HG02870 (cell line): ENCODE measurements around the gene WFDC1.

Experiments used
- ATAC-seq: cut with Tn5 transposase; IDR thresholded peaks from one replicate; pipeline ENCODE4 v1.9.1; 2021; ENCODE audit warnings: mild to moderate bottlenecking, moderate library complexity; ENCODE audit not compliant: unreplicated experiment

The WFDC1 gene

DNA sequence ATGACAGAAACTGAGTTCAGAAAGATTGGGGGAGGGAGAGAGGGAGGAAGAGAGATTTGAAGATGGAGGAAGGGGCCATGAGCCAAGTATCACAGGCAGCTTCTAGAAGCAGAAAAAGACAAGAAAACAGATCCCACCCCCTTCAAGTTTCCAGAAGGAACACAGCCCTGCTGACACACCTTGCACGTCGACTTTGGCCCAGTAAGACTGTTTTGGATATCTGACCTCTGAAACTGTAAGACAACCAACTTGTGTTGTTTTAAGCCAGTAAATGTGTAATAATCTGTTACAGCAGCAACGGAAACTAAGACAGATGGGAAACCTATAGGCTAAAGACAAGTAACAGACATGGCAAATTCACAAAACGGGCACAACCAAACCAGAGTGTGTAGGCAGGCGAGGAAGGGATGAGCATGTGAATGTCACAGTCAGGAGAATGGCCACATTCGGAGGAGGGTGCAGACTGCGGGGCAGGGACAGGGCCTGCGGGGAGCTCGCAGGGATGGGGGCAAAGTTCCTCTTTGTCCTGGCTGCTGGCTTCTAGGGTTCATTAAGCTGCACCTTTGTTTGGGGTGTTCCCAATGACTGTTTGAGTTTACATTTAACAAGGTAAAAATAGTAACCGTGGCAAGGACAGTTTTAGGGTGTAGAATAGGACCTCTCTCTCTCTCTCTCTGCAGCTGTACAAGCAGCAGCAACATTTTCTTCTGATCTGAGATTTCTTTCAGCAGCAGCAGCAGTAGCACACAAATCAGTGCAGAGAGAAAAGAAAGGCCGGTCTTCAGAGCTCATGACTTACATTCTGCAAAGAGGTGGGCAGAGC is 55.4 kb downstream of the WFDC1 start:
- no peak for ATAC-seq

DNA sequence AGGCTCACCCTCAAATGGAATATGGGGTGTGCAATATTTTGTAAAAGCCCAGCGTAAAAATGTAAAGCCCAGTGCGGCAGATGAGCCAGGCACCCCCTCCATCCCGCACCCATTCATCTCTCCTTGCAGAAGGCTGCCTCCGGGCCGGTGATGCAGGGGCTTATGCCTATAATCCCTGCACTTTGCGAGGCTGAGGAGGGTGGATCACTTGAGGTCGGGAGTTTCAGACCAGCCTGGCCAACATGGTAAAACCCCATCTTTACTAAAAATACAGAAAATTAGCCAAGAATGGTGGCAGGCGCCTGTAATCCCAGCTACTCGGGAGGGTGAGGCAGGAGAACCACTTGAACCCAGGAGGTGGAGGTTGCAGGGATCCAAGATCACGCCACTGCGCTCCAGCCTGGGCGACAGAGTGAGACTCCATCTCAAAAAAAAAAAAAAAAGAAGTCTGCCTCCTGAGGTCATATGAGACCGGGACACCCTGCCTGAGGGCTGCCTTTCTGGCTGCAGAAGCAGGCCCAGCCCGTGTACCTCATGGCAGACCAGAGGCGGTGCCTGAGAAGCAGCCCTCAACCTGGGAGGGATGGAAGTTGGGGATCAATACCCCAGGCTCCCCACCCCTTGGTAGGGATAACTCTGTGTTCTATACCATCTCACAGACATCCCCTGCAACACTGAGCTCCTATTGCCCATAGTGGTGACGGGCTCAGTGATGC is 56.2 kb downstream of the WFDC1 start:
- no peak for ATAC-seq

- no peak for ATAC-seq
Observed at GRCh38 chr16:84351630-84352029, 57.0 kb downstream of the WFDC1 start.

- ATAC-seq = no peak
Observed at GRCh38 chr16:84354306-84354705, 59.6 kb downstream of the WFDC1 start.

- no peak for ATAC-seq
Observed at GRCh38 chr16:84355149-84355548, 60.5 kb downstream of the WFDC1 start.

DNA sequence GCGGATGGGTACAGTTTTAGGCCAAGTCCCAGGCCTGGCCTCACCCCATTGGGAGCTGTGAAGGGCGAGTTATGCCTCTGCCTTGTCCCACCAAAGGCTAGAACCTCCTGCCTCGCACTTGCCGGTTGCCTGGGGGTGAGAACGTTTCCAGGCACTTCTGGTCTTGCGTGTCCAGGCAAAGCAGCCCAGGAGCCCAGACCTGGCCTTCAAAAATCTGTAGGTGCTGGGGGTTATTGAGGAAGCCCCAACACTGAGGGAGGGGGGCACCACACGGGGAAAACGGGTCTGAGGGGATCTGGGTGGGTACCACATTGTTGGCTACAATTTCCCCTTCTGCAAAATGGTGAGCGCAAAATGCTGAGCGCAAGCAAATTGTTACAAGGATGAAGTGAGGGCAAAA is 61.5 kb downstream of the WFDC1 start:
- no peak for ATAC-seq

- no peak for ATAC-seq
Observed at GRCh38 chr16:84356591-84357116, 62.0 kb downstream of the WFDC1 start.

DNA sequence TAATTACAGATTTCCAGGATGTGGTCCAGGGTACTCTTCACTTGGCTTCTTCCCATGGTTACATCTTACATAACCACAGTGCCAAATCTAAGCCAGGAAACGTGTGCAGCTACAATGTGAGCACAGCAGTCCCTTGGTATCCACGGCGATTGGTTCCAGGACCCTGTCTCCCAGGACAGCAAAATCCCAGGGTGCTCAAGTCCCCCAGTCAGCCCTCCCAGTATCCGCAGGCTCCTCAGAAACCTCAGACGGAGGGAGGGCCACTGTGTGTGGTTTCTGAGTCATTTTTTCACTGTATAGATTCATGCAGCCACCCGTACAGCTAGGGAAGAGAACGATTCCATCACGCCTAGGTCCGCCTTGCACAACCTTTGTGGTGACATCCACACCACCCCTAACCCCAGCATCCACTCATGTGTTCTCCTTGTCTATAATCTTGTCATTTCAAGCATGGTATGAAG is 62.5 kb downstream of the WFDC1 start:
- no peak for ATAC-seq

GRCh38 chr16:84358601-84359295 is 64.1 kb downstream of the WFDC1 start:
- no peak for ATAC-seq

DNA sequence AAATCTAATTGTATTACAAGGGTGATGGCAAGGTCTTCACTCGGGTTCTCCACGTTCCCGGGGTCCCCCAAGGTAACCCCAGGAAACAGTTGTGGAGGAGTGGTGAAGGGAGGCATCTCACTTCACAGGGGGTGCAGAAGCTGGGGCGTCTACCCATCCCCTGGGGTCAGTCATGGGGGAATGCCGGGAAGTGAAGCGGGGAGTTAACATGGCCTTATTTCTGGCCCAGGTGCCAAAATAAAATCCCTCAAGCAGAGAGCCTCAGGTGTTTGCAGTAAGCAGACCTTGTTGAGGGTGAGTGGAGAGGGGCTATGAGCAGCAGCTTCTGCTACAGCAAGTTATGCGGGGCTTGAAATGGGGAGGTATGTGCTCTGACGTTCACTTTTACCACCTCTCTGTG is 64.6 kb downstream of the WFDC1 start:
- ATAC-seq = no peak

DNA sequence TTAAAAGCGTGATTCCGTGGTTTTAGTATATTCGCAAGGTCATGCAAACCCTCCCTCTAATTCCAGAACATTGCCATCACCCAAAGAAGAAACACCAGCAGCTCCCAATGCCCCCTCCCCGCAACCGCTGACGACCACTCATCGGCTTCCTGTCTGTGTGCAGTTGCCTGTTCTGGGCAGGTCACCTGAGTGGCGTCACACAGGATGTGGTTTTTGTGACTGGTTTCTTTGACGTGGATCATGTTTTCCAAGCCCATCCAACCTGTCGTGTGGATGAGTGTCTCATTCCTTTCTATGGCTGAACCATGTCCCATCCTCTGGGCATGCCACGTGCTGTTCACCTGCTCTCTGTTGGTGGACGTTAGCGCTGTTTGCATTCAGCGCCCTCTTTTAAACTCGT is 65.5 kb downstream of the WFDC1 start:
- ATAC-seq = no peak

DNA sequence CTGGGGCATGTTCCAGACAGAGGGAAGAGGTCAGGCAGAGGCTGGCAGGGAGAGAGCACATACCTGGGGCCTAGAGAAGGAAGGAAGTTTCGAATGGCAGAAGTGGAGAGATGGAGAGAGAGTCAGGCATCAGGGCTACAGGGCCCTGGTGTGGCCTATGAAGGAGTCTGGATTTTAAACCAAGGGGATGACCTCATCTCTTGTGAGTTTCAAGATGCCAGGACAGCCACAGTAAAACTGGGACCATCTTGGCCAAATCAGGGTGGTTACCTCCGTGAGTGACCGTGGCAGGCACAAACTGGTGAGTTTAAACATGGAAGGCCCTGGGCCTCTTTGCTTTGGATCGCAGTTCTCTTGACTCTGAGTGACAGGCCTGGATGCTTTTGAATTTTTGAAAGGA is 66.1 kb downstream of the WFDC1 start:
- ATAC-seq = no peak

DNA sequence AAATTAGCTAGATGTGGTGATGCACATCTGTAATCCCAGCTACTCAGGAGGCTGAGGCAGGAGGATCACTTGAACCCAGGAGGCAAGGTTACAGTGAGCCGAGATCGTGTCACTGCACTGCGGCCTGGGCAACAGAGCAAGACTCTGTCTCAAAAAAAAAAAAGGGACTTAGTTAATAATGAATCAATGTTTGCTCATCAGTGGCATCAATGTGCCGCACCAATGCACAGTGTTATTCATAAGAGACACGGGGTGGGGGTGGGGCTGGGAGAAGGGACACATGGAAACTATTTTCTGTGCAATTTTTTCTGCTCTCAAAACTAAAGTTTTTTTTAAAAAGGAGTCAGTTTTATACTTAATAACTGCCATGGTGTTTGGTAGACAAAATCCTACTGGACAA is 66.9 kb downstream of the WFDC1 start:
- ATAC-seq = no peak

GRCh38 chr16:84362471-84362941 is 67.8 kb downstream of the WFDC1 start:
- no peak for ATAC-seq

GRCh38 chr16:84366208-84366607 is 71.5 kb downstream of the WFDC1 start:
- no peak for ATAC-seq

- ATAC-seq = no peak
Observed at GRCh38 chr16:84367297-84367680, 72.6 kb downstream of the WFDC1 start.

DNA sequence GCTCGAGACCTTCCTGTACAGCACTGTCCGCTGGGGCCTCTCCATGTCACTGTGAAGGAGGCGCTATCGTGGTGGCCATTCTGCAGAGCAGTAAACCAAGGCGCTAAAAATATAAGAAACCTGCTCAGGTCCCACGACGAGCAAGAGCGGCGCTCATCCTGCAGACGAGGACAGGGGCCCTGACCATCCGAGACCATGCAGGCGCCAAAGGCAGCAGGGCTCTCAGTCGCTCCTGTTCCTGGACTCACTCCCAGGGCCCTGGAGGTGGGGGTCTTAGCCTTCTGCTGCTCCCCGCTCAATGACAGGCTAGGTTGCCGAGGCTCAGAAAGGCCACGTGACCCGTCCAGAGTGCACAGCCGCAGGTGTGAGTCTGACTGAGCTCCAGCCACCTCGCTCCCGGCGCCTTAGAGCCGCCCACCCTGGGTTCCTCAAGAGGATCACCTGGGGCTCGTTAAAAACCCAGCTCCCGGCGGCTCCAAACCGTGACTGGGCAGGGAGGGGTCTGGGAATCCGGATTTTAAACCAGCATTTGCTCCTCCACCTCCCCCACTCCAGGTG is 73.2 kb downstream of the WFDC1 start:
- no peak for ATAC-seq

GRCh38 chr16:84368308-84368996 is 73.8 kb downstream of the WFDC1 start, which contains the start of gene ATP2C2:
Gene ATP2C2 (plus strand): TSS chr16:84368538. CDS start chr16:84368616, 78 bp downstream.
- ATAC-seq = no peak

DNA sequence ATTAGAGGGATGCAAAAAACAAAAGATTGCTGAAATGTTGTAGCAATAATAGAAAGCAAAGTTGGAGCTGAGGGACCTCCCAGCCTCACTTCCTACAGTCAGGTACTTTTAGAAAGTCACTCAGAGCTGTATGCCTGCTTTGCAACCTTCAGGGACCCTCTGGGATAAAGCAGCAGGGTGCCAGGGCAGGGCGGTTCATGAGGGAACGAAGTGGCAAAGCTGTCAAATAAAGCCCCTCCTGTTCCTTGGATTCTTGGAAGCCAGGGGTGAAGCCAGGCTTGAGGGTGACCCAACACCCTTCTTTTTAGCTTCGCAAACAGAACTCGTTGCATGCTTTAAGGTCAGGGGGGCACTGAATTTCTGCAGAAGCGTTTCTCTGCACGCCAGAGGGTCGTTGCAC is 74.4 kb downstream of the WFDC1 start:
- ATAC-seq = no peak

DNA sequence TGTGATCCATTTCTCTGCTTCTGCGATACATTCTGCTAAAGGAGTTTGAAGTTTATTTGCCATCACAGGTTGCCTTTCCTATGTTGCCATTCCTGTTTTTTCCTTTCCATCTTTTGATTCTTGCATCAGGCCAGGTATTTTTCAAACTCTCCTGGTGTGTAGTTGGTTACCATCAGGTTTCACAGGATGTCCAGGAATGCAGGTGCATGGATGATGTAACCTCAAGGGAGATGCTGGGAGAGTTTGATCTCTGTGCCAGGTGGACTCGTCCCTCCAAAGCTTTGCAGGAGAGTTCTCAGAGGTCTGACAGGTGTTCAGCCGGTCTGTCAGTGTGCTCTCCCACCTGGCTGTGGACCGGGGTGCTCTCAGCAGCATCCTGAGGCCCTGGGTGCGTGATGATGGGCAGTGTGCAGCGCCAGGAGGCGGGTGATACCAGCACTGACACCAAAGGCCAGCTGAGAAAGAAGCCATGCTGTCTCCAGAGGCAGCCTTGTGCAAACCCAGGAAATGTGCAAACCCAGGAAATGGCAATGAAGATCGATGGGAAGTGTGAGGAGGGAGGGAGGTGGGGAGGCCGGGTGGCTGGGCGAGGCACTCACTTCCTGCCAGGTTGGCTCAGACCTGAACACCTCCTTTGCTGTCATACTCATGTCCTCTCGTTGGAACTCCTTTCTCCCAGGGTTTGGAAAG is 75.4 kb downstream of the WFDC1 start:
- ATAC-seq = no peak
